Measurements from ENCODE around the gene EIF3F.

The EIF3F gene

GRCh38 chr11:8031248-8032115 lies 44.3 kb downstream of the EIF3F start:
- TF ChIP-seq EP300 (IDR thresholded peaks at IDR 0.05; ENCODE audit: borderline replicate concordance) (no peak), MAX (IDR thresholded peaks at IDR 0.05) (no peak), TCF12 (IDR thresholded peaks at IDR 0.05; ENCODE audit: low read depth) (no peak), EGR1 (IDR thresholded peaks at IDR 0.05) (no peak), REST (IDR thresholded peaks at IDR 0.05; ENCODE audit: low read depth) (no peak), TAF1 (IDR thresholded peaks at IDR 0.05; ENCODE audit: low read depth) (no peak), TEAD4 (IDR thresholded peaks at IDR 0.05) (no peak)

- TF ChIP-seq FOXM1 (IDR thresholded peaks at IDR 0.05; ENCODE audit: borderline replicate concordance, low read depth) (no peak), MAX (IDR thresholded peaks at IDR 0.05) (no peak), USF1 (IDR thresholded peaks at IDR 0.05) (no peak), REST (IDR thresholded peaks at IDR 0.05; ENCODE audit: low read depth) (no peak), CREB1 (IDR thresholded peaks at IDR 0.05; ENCODE audit: low read depth) (no peak), YY1 (IDR thresholded peaks at IDR 0.05; ENCODE audit: low read depth) (no peak), TAF1 (IDR thresholded peaks at IDR 0.05; ENCODE audit: low read depth) (no peak)
Measured at GRCh38 chr11:8032122-8032521, 45.0 kb downstream of the EIF3F start.

GRCh38 chr11:8032576-8033304 lies 45.6 kb downstream of the EIF3F start:
- TF ChIP-seq TEAD4 (IDR thresholded peaks at IDR 0.05), result no peak
- no peak for TF ChIP-seq REST (IDR thresholded peaks at IDR 0.05; ENCODE audit: low read depth)
- no peak for TF ChIP-seq FOXM1 (IDR thresholded peaks at IDR 0.05; ENCODE audit: borderline replicate concordance, low read depth)
- TF ChIP-seq CREB1 (IDR thresholded peaks at IDR 0.05; ENCODE audit: low read depth), result no peak
- TF ChIP-seq EP300 (IDR thresholded peaks at IDR 0.05; ENCODE audit: borderline replicate concordance), result no peak
- TF ChIP-seq TCF12 (IDR thresholded peaks at IDR 0.05; ENCODE audit: low read depth), result no peak
- TF ChIP-seq USF1 (IDR thresholded peaks at IDR 0.05), result no peak
- TF ChIP-seq EGR1 (IDR thresholded peaks at IDR 0.05), result no peak
- no peak for TF ChIP-seq TAF1 (IDR thresholded peaks at IDR 0.05; ENCODE audit: low read depth)
- no peak for TF ChIP-seq CEBPB (IDR thresholded peaks at IDR 0.05)

- TF ChIP-seq EP300 (IDR thresholded peaks at IDR 0.05; ENCODE audit: borderline replicate concordance), result no peak
- TF ChIP-seq RAD21 (IDR thresholded peaks at IDR 0.05; ENCODE audit: low read depth), result peak; percentile 76
- TF ChIP-seq TAF1 (IDR thresholded peaks at IDR 0.05; ENCODE audit: low read depth), result no peak
- peak; percentile 36; the same call in 1 of the 2 replicates for TF ChIP-seq NFIC (IDR thresholded peaks at IDR 0.05)
- TF ChIP-seq EGR1 (IDR thresholded peaks at IDR 0.05), result no peak
- no peak for TF ChIP-seq YY1 (IDR thresholded peaks at IDR 0.05; ENCODE audit: low read depth)
- 0 out of 2 replicates have a peak, but pooled peaks have one; percentile 30 for TF ChIP-seq TEAD4 (IDR thresholded peaks at IDR 0.05)
- TF ChIP-seq TCF12 (IDR thresholded peaks at IDR 0.05; ENCODE audit: low read depth), result no peak
- TF ChIP-seq MAX (IDR thresholded peaks at IDR 0.05), result no peak
- no peak for TF ChIP-seq USF1 (IDR thresholded peaks at IDR 0.05)
- no peak for TF ChIP-seq CEBPB (IDR thresholded peaks at IDR 0.05)
- TF ChIP-seq CREB1 (IDR thresholded peaks at IDR 0.05; ENCODE audit: low read depth), result no peak
- TF ChIP-seq ZBTB7A (IDR thresholded peaks at IDR 0.05; ENCODE audit: low read depth), result no peak
- no peak for TF ChIP-seq REST (IDR thresholded peaks at IDR 0.05; ENCODE audit: low read depth)
Measured at GRCh38 chr11:8033305-8034105, 46.4 kb downstream of the EIF3F start.
